ENCODE data around the gene UBE2H.
"Not testable (repeated sequence)": the region's sequence is repeated elsewhere in the genome, so short reads cannot be mapped to it uniquely, and the experiment has no call there.

The UBE2H gene

DNA sequence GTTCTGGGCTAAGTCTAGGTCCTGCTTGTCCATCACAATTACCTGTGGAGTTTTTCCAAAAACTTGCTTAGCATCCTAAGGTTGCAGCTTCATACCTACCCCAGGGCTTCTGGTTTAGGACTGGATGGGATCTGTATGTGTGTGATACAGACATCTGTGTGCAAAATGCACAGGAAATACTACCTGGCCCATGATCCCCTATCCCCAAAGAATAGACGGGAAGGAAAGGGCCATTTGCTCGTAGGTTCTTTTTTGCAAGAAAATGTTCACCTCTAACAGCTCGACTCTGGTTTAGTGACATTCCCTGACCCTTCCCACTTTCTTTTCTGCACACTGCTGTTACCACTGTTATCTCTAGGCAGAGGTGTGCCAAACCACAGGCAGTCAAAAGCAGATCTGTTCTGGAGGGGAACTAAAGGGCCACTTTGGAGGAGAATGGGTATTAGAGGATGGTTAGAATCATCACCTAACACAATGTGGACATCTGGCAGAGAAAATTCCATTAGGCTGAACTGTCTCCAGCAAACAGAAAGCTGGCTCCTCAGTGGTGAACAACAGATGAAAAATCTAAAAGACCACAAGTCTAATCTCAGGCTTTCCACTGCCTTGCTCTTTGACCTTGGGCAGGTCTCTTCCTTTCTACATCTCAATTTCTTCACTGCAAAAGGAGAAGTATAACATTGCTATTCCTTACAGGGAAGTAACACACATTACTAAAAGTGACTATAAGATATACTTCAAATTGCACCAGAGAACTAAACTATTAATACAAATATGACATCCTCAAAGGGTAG lies 107.4 kb downstream of the UBE2H start:
- DNase-seq = no peak

GRCh38 chr7:129843978-129844840 lies 108.6 kb downstream of the UBE2H start:
- no peak for DNase-seq

DNA sequence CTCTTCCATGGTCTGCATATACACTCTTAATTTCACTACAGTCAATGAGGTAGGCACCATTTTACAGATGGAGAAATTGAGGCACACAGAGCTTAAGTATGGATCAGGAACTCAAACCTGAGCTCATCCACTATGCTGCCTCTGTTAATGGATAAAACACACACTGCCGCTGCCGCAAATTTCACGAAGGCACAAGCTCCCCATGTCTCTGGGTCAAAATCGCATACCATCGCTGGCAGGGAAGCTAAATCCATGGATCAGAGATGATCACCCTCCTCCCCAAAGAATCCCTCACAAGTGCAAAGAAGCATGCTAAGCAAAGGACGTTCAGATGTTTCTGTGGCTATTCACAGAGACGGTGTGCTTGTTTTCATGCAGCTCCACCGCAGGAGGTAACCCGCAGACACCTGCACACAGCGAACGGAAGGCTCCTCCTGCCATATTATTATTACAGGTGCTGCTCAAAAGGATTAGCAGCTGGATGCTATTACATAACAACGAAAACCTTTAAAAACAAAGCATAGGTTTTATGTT lies 109.3 kb downstream of the UBE2H start:
- DNase-seq = no peak

GRCh38 chr7:129841465-129841864 lies 111.3 kb downstream of the UBE2H start:
- DNase-seq = no peak

DNA sequence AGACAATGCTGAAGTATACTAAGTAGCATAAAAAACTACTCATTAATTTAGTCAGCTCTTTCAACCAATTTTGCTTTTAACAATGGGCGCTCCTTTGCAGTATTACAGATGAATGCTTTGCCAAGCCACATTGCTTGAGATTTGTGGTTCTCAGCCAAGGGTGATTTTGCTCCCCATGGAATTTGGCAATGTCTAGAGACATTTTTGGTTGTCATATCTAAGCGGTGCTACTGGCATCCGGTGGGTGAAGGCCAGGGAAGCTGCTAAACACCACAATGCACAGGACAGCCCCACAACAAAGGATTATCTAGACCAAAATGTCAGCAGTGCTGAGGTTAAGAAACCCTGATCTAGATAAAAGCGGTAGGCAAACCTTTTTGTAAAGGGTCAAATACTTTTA lies 112.0 kb downstream of the UBE2H start:
- no peak for DNase-seq

DNA sequence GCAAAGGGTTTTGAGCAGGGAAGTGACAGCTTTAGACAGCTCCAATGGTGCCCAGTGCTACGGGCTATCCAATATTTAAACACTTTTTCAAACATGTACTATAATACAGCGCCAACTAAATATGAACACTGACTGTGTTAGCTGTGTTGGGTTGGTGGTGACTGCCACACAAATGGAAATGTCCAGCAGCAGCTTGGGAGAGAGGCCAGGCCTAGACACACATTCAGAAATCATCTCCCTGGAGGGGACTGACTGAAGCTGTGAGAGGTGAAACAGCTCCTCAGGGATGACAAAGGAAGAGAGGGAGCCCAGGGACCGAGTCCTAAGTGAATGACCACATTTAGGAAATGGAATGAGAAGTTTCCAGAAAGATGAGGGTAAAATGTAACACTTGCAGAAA lies 115.8 kb downstream of the UBE2H start:
- DNase-seq = no peak

- no peak for DNase-seq
Observed at GRCh38 chr7:129835569-129835968, 117.2 kb downstream of the UBE2H start.

DNA sequence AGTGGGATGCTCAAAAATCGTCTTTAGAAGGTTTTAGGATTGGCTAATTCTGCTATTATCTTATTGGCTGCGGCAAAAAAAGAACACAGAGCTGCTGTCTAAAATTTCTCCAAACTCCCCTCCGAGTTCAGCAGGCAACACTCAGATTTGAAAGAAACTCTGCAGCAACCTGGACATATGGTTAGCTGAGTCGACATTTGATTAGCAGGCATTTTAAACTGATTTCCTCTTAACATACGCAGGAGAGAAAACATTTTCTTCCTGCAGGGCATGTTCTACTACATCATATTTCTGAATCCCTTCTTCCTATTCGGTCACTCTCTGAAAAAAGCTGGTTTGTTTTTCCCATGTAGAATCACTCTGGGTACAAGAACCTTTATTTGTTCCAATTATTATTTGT lies 119.4 kb downstream of the UBE2H start:
- DNase-seq = not testable (repeated sequence)

- no peak for DNase-seq
Observed at GRCh38 chr7:129832701-129833227, 120.0 kb downstream of the UBE2H start.

- no peak for DNase-seq
Observed at GRCh38 chr7:129832282-129832681, 120.5 kb downstream of the UBE2H start.

DNA sequence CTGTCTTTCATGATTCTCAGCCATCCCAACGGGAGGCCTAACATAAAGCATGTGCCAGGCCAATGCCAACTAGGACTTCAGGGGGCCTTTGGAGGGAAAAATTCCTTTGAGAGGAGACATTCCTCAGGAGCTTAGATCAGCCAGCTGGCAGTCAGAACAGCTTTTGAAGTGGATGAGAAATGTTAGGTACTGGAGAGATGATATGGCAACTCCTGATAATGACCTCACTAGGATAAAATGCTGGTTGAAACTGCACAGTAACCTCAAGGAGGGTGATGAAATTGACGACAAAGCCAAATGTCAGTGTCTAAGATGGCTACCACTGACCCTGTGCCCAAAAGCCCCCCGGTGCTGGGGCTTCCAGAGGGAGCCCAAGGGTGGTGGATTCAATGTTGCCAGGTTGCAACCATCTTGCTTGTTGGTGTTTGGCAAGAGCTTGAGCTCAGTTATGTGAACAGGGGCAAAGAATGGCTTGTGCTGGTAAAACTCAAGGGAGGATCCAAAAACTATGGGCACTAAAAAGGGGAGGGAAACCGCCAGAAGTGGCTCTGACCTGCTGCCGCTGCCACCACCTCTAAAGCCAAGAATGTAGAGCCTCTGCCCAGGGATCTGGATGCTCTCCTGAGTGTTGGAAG lies 121.2 kb downstream of the UBE2H start:
- no peak for DNase-seq

GRCh38 chr7:129830949-129831348 lies 121.8 kb downstream of the UBE2H start:
- no peak for DNase-seq

GRCh38 chr7:129829737-129830631 lies 122.8 kb downstream of the UBE2H start:
- DNase-seq = peak in 50 of 58 donors; percentile 9 to 76 (median 52)

- no peak for DNase-seq
Observed at GRCh38 chr7:129828989-129829736, 123.6 kb downstream of the UBE2H start.

- DNase-seq = no peak
Observed at GRCh38 chr7:129828078-129828762, 124.5 kb downstream of the UBE2H start.

GRCh38 chr7:129827467-129827990 lies 125.2 kb downstream of the UBE2H start:
- no peak for DNase-seq

- DNase-seq = not testable (repeated sequence)
Observed at GRCh38 chr7:129826895-129827294, 125.9 kb downstream of the UBE2H start.

DNA sequence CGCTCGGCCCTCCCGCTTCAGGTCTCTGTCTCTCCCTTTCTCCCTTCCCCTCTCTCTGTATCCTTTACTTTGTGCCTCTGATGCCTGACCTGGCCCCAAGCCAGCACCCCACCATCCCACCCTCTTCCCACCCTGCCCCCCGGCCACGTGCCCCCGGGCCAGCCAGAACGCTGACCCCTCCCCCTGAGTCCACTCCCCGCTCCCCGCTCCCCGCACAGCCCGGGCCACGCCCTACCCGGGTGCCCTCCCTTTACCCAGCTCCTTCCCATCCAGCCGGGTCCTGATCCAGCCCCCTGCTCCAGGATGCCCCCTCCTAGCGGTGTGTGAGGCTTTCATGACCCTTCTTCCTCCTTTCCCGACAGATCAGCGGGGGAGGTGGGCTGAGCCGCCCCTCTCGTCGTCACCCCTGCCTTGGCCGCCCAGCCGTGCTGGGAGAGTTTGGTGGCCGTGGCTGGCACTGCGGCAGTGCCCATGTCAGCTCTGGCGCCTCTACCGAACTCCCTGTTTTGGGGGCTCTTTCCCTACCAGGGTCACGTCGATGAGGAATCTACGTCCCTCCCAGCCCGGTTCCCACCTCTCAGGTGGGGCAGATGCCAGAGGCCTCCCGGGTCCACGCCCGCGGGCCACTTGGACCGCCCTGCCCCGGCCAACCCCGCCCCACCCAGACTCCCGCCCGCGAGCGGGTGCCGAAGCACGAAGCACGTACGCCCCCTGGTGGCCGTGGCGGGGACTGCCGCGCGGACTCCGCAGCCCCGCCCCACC lies 127.4 kb downstream of the UBE2H start:
- peak in 57 of 58 donors; percentile 23 to 91 (median 76) for DNase-seq

Measured in anterior cingulate cortex (tissue), 58 donors.